ENCODE results near the gene TMEM120A. TPM values are rescaled to one million over a fixed set of nuclear protein-coding genes. Genes with fewer than 3 reads are reported as not detected.
A peak's percentile ranks its signal among the peaks of the same experiment; 100 is the strongest.
"Not testable (repeated sequence)": the region's sequence is repeated elsewhere in the genome, so short reads cannot be mapped to it uniquely, and the experiment has no call there.

TMEM120A gene
- total RNA-seq, 1 donor from 2014 or later = 163 TPM

- peaks cover 6% of the 10 kb centered on the region for H3K36me3 ChIP-seq
- no peak overlapping the region for H3K4me3 ChIP-seq
- peaks cover 23% of the 10 kb centered on the region for H3K4me1 ChIP-seq
- TF ChIP-seq CTCF (IDR thresholded peaks at IDR 0.05; ENCODE audit: borderline replicate concordance) = no peak
- H3K27me3 ChIP-seq (ENCODE audit: low read depth) = no peaks in the 10 kb centered on the region
- H3K27ac ChIP-seq (replicated peaks) = peak overlapping the region; percentile 73
- no peak for DNase-seq
- intact Hi-C loops (cut with micrococcal nuclease) = no loop called here
- H3K9me3 ChIP-seq (replicated peaks) = no peaks in the 10 kb centered on the region
These were observed 15.5 kb upstream of the TMEM120A start for GRCh38 chr7:76009672-76010600.

DNA sequence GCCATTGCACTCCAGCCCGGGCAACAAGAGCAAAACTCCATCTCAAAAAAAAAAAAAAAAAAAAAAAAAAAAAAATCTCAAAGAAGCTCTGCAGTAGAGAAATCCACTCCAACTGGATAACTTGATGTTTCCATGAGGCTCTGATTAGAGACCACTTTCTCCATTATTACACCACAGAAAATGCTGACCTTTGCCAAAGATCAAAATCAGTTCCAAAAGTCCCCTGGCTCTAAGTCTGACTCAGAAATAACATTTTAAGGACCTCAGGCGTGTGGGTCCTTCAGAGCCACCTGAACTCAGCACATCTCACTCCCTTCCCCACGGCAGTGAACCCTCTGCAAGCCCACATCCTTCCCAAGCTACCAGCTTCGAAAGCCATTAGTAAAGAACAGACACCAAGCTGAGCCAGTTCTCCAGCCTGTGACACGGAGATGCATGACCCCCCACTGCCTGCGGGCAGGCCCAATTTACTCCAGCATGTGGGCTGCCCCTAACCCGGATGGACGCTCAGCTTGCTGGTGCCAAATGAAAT lies 13.8 kb upstream of the TMEM120A start:
- Histone ChIP-seq H3K36me3 (peaks cover 23% of the 10 kb centered on the region), H3K4me1 (peaks cover 23% of the 10 kb centered on the region), H3K9me3 (replicated peaks) (no peaks in the 10 kb centered on the region), H3K27me3 (ENCODE audit: low read depth) (no peaks in the 10 kb centered on the region), H3K27ac (replicated peaks) (no peak overlapping the region), H3K4me3 (no peak overlapping the region)
- no peak for TF ChIP-seq CTCF (IDR thresholded peaks at IDR 0.05; ENCODE audit: borderline replicate concordance)
- intact Hi-C loops (cut with micrococcal nuclease) = no loop called here
- no peak for DNase-seq

GRCh38 chr7:76005004-76005403 lies 10.6 kb upstream of the TMEM120A start:
- H3K36me3 ChIP-seq = peaks cover 32% of the 10 kb centered on the region
- intact Hi-C loops (cut with micrococcal nuclease); H3K4me1 ChIP-seq; DNase-seq; H3K4me3 ChIP-seq; H3K9me3 ChIP-seq (replicated peaks); H3K27ac ChIP-seq (replicated peaks); H3K27me3 ChIP-seq (ENCODE audit: low read depth): not testable (repeated sequence)

GRCh38 chr7:76003351-76003750 lies 9.0 kb upstream of the TMEM120A start:
- H3K27me3 ChIP-seq (ENCODE audit: low read depth) = no peaks in the 10 kb centered on the region
- TF ChIP-seq CTCF (IDR thresholded peaks at IDR 0.05; ENCODE audit: borderline replicate concordance) = no peak
- H3K36me3 ChIP-seq = peaks cover 32% of the 10 kb centered on the region
- intact Hi-C loops (cut with micrococcal nuclease) = no loop called here
- H3K9me3 ChIP-seq (replicated peaks) = no peaks in the 10 kb centered on the region
- no peak overlapping the region for H3K4me3 ChIP-seq
- DNase-seq = no peak
- no peaks in the 10 kb centered on the region for H3K4me1 ChIP-seq
- no peak overlapping the region for H3K27ac ChIP-seq (replicated peaks)

- DNase-seq = no peak
- H3K4me1 ChIP-seq = no peaks in the 10 kb centered on the region
- no peak overlapping the region for H3K4me3 ChIP-seq
- no peak overlapping the region for H3K27ac ChIP-seq (replicated peaks)
- no peaks in the 10 kb centered on the region for H3K9me3 ChIP-seq (replicated peaks)
- H3K27me3 ChIP-seq (ENCODE audit: low read depth) = no peaks in the 10 kb centered on the region
- H3K36me3 ChIP-seq = peaks cover 32% of the 10 kb centered on the region
- TF ChIP-seq CTCF (IDR thresholded peaks at IDR 0.05; ENCODE audit: borderline replicate concordance) = no peak
- intact Hi-C loops (cut with micrococcal nuclease) = no loop called here
These were observed 8.4 kb upstream of the TMEM120A start for GRCh38 chr7:76002822-76003221.

- Histone ChIP-seq H3K4me3 (no peak overlapping the region), H3K27me3 (ENCODE audit: low read depth) (no peaks in the 10 kb centered on the region), H3K36me3 (peaks cover 32% of the 10 kb centered on the region), H3K9me3 (replicated peaks) (no peaks in the 10 kb centered on the region), H3K27ac (replicated peaks) (no peak overlapping the region), H3K4me1 (no peaks in the 10 kb centered on the region)
- TF ChIP-seq CTCF (IDR thresholded peaks at IDR 0.05; ENCODE audit: borderline replicate concordance) = no peak
- DNase-seq = no peak
- intact Hi-C loops (cut with micrococcal nuclease) = no loop called here
These were observed 7.7 kb upstream of the TMEM120A start for GRCh38 chr7:76002139-76002538.
